ENCODE results near the gene HELZ2. TPM values are rescaled to one million over a fixed set of nuclear protein-coding genes. Genes with fewer than 3 reads are reported as not detected.

The HELZ2 gene
- total RNA-seq, 1 experiment from 2014 or later: 18.1 TPM

DNA sequence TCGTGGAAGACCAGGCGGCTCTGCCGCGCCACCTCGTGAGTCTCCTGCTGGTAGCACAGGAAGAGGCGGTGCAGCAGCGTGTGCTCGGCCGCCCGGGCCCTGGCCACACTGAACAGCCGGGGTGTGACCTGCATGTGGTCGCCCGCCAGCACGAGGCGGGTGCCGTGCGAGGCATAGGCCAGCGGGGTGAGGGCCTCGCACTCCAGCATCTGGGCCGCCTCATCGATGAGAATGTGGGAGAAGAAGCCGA is 7.0 kb downstream of the HELZ2 start:
- DNase-seq (ENCODE audit: unreplicated experiment): no peak
- Mint-ChIP-seq H3K27ac (ENCODE audit: low read depth, unreplicated experiment) (no peak overlapping the region), H3K36me3 (ENCODE audit: insufficient read depth, unreplicated experiment) (no peaks in the 10 kb centered on the region), H3K4me1 (ENCODE audit: insufficient read depth, unreplicated experiment) (no peaks in the 10 kb centered on the region), H3K9me3 (ENCODE audit: unreplicated experiment) (no peaks in the 10 kb centered on the region), H3K27me3 (ENCODE audit: insufficient read depth, unreplicated experiment) (no peaks in the 10 kb centered on the region), H3K4me3 (ENCODE audit: unreplicated experiment) (no peak overlapping the region)
- ChIA-PET CTCF (no interaction called here), POLR2A (interaction anchor here (1.1 kb wide), 1 partner anchor 29 kb away, joined by 3 read pairs; no protein-coding TSS in a partner anchor)
- no peak for TF ChIP-seq CTCF (IDR thresholded peaks at IDR 0.05; ENCODE audit: unreplicated experiment)
- intact Hi-C loops (cut with micrococcal nuclease): no loop called here
- no TSS peak for BruUV-seq (replicated peaks)

DNA sequence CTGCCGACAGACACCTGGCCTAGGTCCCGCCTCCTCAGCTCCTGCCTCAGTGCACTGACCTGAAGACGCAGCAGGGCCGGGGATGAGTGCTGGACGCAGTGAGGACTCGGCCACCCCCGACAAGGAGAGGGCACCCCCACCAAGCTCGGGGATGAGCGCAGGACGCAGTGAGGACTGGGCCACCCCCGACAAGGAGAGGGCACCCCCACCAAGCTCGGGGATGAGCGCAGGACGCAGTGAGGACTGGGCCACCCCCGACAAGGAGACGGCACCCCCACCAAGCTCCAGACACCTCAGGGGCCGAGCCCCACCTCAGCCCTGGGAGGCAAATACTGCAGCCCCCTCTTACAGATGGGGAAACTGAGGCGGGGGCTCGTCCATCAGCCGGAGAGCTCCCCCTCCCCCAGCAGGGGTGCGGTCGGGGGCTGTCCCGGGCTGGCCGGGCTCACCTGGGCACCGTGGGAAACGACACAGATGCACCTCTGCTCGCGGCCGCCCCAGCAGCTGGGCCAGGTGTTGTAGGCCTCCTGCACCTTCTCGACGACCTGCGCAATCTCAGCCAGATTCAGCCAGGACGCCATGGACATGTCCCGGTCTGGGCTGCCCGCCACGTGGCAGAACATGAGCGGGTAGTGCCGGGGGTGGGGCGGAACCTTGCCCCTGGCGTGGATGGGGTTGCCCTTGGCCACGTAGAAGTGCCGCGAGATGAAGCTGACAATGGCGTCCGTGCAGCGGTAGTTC is 7.5 kb downstream of the HELZ2 start:
- TF ChIP-seq CTCF (IDR thresholded peaks at IDR 0.05; ENCODE audit: unreplicated experiment): no peak
- no peak overlapping the region for H3K27ac Mint-ChIP-seq (ENCODE audit: low read depth, unreplicated experiment)
- no peaks in the 10 kb centered on the region for H3K9me3 Mint-ChIP-seq (ENCODE audit: unreplicated experiment)

GRCh38 chr20:63565699-63566335 is 8.2 kb downstream of the HELZ2 start:
- no peaks in the 10 kb centered on the region for H3K27me3 Mint-ChIP-seq (ENCODE audit: insufficient read depth, unreplicated experiment)
- no TSS peak for BruUV-seq (replicated peaks)
- H3K4me1 Mint-ChIP-seq (ENCODE audit: insufficient read depth, unreplicated experiment): no peaks in the 10 kb centered on the region
- intact Hi-C loops (cut with micrococcal nuclease): no loop called here
- ChIA-PET CTCF (no interaction called here), POLR2A (interaction anchor here (0.9 kb wide), 1 partner anchor 8 kb away, joined by 5 read pairs; the partner anchor contains the start of gene HELZ2)
- H3K36me3 Mint-ChIP-seq (ENCODE audit: insufficient read depth, unreplicated experiment): no peaks in the 10 kb centered on the region
- DNase-seq (ENCODE audit: unreplicated experiment): no peak
- TF ChIP-seq CTCF (IDR thresholded peaks at IDR 0.05; ENCODE audit: unreplicated experiment): no peak
- H3K4me3 Mint-ChIP-seq (ENCODE audit: unreplicated experiment): no peak overlapping the region
- no peak overlapping the region for H3K27ac Mint-ChIP-seq (ENCODE audit: low read depth, unreplicated experiment)
- no peaks in the 10 kb centered on the region for H3K9me3 Mint-ChIP-seq (ENCODE audit: unreplicated experiment)

More for the DNA sequence above, 7.5 kb downstream of the HELZ2 start:
- Mint-ChIP-seq H3K27me3 (ENCODE audit: insufficient read depth, unreplicated experiment) (no peaks in the 10 kb centered on the region), H3K36me3 (ENCODE audit: insufficient read depth, unreplicated experiment) (no peaks in the 10 kb centered on the region), H3K4me3 (ENCODE audit: unreplicated experiment) (no peak overlapping the region), H3K4me1 (ENCODE audit: insufficient read depth, unreplicated experiment) (no peaks in the 10 kb centered on the region)
- BruUV-seq (replicated peaks): no TSS peak
- intact Hi-C loops (cut with micrococcal nuclease): no loop called here
- ChIA-PET CTCF (no interaction called here), POLR2A (no interaction called here)
- no peak for DNase-seq (ENCODE audit: unreplicated experiment)

DNA sequence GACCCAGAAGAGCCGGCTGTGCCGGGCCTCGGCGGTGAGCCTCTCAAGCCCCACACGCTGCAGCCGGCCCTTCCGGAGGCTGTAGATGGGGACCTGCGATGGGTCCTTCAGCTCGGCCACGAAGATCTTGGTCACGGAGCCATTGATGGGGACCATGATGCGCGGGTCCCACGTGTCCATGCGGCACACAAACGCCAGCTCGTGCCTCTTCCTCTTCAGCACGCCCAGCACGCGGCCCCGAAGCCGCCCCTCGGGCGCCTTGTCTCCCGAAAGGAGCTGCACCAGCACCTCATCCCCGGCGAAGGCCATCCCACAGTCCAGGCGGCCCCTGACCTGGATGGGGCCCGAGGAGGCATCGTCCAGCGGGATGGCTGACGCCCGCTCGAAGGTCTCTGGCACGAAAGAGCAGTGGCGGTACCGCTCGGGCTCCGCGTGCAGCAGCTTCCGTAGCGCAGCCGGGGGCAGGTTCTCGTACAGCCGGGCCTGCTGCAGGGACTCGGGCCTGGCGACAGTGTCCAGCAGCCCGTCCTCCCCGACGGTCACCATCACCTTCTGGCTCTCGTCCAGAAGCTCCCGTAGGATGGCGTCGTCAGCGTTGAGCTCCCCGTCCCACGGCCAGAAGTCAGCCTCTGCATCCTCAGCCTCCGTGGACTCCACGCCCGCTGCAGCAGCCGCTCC is 8.9 kb downstream of the HELZ2 start:
- no peak for DNase-seq (ENCODE audit: unreplicated experiment)
- Mint-ChIP-seq H3K4me1 (ENCODE audit: insufficient read depth, unreplicated experiment) (no peaks in the 10 kb centered on the region), H3K9me3 (ENCODE audit: unreplicated experiment) (no peaks in the 10 kb centered on the region), H3K27ac (ENCODE audit: low read depth, unreplicated experiment) (no peak overlapping the region), H3K27me3 (ENCODE audit: insufficient read depth, unreplicated experiment) (no peaks in the 10 kb centered on the region), H3K36me3 (ENCODE audit: insufficient read depth, unreplicated experiment) (no peaks in the 10 kb centered on the region), H3K4me3 (ENCODE audit: unreplicated experiment) (no peak overlapping the region)
- no peak for TF ChIP-seq CTCF (IDR thresholded peaks at IDR 0.05; ENCODE audit: unreplicated experiment)
- ChIA-PET CTCF (interaction anchor here (1.1 to 1.3 kb wide), 2 partner anchors 147 to 220 kb away, joined by 3 to 4 read pairs; no protein-coding TSS in a partner anchor), POLR2A (interaction anchor here (0.9 kb wide), 1 partner anchor 9 kb away, joined by 5 read pairs; the partner anchor contains the start of gene HELZ2)
- no TSS peak for BruUV-seq (replicated peaks)
- intact Hi-C loops (cut with micrococcal nuclease): no loop called here
